ENCODE measurements around the gene SCN8A. TPM values are rescaled to one million over a fixed set of nuclear protein-coding genes. Genes with fewer than 3 reads are reported as not detected.

The SCN8A gene
- polyA plus RNA-seq, 1 experiment = 9.6 TPM

DNA sequence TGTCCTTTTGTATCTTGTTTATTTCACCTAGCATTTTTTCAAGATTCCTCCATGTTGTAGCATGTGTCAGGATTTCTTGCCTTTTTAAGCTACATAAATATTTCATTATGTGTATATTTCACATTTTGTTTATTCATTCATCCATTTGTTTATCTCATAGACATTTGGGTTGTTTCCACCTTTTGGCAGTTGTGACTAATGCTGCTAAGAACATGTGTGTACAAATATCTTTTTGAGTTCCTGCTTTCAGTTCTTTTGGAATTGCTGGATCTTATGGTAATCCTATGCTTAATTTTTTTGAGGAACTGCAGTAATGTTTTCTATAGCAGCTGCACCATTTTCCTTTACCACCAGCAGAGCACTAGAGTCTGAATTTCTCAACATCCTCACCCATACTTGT is 62.4 kb downstream of the SCN8A start:
- no peak for DNase-seq (ENCODE audit: low read depth, low spot score)
- POLR2A ChIA-PET = no interaction called here
- Histone ChIP-seq H3K27ac (ENCODE audit: low read depth, low read length) (no peak overlapping the region), H3K4me3 (ENCODE audit: low read depth, low read length) (no peak overlapping the region), H3K27me3 (ENCODE audit: control insufficient read depth, insufficient read depth, low read length) (no peaks in the 10 kb centered on the region), H3K9me3 (ENCODE audit: control insufficient read depth, insufficient read depth, low read length) (peaks cover 8% of the 10 kb centered on the region)
- CTCF ChIA-PET = no interaction called here
- TF ChIP-seq, protein P1, sequence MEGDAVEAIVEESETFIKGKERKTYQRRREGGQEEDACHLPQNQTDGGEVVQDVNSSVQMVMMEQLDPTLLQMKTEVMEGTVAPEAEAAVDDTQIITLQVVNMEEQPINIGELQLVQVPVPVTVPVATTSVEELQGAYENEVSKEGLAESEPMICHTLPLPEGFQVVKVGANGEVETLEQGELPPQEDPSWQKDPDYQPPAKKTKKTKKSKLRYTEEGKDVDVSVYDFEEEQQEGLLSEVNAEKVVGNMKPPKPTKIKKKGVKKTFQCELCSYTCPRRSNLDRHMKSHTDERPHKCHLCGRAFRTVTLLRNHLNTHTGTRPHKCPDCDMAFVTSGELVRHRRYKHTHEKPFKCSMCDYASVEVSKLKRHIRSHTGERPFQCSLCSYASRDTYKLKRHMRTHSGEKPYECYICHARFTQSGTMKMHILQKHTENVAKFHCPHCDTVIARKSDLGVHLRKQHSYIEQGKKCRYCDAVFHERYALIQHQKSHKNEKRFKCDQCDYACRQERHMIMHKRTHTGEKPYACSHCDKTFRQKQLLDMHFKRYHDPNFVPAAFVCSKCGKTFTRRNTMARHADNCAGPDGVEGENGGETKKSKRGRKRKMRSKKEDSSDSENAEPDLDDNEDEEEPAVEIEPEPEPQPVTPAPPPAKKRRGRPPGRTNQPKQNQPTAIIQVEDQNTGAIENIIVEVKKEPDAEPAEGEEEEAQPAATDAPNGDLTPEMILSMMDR (IDR thresholded peaks at IDR 0.05; ENCODE audit: low read depth, low read length) = 0 out of 2 replicates have a peak, but pooled peaks have one; percentile 11

DNA sequence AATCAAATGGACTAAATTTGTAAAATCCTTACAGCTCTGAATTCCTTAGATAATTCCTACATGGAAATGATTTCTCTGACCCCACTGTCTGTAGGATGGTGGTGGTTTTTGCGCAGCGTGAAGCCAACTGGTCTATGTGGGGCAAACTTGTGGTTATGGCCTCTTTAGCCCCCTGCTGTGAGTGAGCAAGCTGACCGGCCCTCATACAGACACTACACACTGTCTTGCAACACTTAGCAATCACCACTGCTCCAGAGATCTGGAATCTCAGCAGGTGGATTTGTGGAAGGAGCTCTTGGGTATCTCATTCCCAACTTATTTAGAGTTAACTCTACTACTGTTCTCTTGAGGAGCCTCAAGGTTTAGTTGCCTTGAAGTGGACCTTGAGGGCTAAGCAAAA is 70.2 kb downstream of the SCN8A start:
- CTCF ChIA-PET = interaction anchor here (1.2 to 2.2 kb wide), 2 partner anchors 16 to 18 kb away, joined by 3 to 6 read pairs; no protein-coding TSS in a partner anchor
- Histone ChIP-seq H3K27me3 (ENCODE audit: control insufficient read depth, insufficient read depth, low read length) (no peaks in the 10 kb centered on the region), H3K9me3 (ENCODE audit: control insufficient read depth, insufficient read depth, low read length) (no peaks in the 10 kb centered on the region), H3K4me3 (ENCODE audit: low read depth, low read length) (no peak overlapping the region), H3K27ac (ENCODE audit: low read depth, low read length) (no peak overlapping the region)
- POLR2A ChIA-PET = no interaction called here
- no peak for DNase-seq (ENCODE audit: low read depth, low spot score)
- TF ChIP-seq, protein P1 (IDR thresholded peaks at IDR 0.05; ENCODE audit: low read depth, low read length) = no peak

DNA sequence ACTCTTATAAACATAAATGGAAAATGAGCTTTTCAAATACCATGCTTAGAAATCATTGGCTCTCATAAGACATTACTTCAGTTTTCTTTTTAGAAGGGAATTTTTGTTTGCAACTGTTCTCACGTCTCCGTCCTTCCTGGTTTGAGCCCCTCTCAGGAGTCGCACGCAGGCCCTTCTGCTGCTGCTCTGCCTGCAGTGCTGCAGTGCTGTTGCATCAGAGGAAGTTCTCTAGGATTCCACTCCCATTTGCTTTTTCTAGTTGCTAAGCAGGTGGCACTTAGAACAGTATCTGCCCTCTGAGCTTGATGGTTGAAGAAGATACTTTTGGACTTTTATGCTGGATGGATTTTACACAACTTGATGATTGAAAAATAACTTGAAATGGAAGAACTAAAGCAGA is 70.8 kb downstream of the SCN8A start:
- ChIA-PET CTCF (interaction anchor here (1.2 to 2.2 kb wide), 2 partner anchors 15 to 17 kb away, joined by 3 to 6 read pairs; no protein-coding TSS in a partner anchor), POLR2A (no interaction called here)
- Histone ChIP-seq H3K27ac (ENCODE audit: low read depth, low read length) (no peak overlapping the region), H3K27me3 (ENCODE audit: control insufficient read depth, insufficient read depth, low read length) (no peaks in the 10 kb centered on the region), H3K4me3 (ENCODE audit: low read depth, low read length) (no peak overlapping the region), H3K9me3 (ENCODE audit: control insufficient read depth, insufficient read depth, low read length) (no peaks in the 10 kb centered on the region)
- TF ChIP-seq, protein P1 (IDR thresholded peaks at IDR 0.05; ENCODE audit: low read depth, low read length) = no peak
- no peak for DNase-seq (ENCODE audit: low read depth, low spot score)

DNA sequence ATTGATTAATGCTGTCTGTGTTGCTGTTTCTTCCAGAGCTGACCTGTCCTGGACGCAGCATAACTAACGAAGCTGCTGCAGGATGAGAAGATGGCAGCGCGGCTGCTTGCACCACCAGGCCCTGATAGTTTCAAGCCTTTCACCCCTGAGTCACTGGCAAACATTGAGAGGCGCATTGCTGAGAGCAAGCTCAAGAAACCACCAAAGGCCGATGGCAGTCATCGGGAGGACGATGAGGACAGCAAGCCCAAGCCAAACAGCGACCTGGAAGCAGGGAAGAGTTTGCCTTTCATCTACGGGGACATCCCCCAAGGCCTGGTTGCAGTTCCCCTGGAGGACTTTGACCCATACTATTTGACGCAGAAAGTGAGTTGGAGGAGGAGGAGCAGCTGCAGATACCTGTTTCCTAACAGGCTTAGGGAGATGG is 71.7 kb downstream of the SCN8A start:
- ChIA-PET CTCF (no interaction called here), POLR2A (no interaction called here)
- Histone ChIP-seq H3K4me3 (ENCODE audit: low read depth, low read length) (no peak overlapping the region), H3K9me3 (ENCODE audit: control insufficient read depth, insufficient read depth, low read length) (no peaks in the 10 kb centered on the region), H3K27ac (ENCODE audit: low read depth, low read length) (no peak overlapping the region), H3K27me3 (ENCODE audit: control insufficient read depth, insufficient read depth, low read length) (no peaks in the 10 kb centered on the region)
- TF ChIP-seq, protein P1 (IDR thresholded peaks at IDR 0.05; ENCODE audit: low read depth, low read length) = no peak
- DNase-seq (ENCODE audit: low read depth, low spot score) = no peak

DNA sequence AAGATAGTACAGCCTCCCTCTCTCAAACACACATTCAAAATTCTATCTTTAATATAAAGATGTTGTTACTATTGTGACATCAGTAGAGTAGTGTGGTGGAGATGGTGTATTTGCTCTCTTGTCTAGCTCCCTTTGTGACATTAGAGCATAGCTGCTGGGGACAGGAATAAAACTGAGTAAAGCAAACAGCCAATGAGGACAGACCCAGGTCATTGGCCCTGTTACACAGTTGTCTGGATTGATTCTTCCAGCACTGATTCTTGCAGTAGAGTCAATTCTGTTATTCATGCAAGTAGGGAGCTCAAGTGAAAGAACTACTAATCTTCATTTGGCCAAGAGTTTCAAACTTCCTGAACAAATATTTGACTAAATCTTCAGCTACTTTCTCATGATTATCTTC is 72.4 kb downstream of the SCN8A start:
- POLR2A ChIA-PET = no interaction called here

More for the DNA sequence above, 72.4 kb downstream of the SCN8A start:
- CTCF ChIA-PET = no interaction called here
- Histone ChIP-seq H3K9me3 (ENCODE audit: control insufficient read depth, insufficient read depth, low read length) (no peaks in the 10 kb centered on the region), H3K27me3 (ENCODE audit: control insufficient read depth, insufficient read depth, low read length) (no peaks in the 10 kb centered on the region), H3K27ac (ENCODE audit: low read depth, low read length) (no peak overlapping the region), H3K4me3 (ENCODE audit: low read depth, low read length) (no peak overlapping the region)
- TF ChIP-seq, protein P1 (IDR thresholded peaks at IDR 0.05; ENCODE audit: low read depth, low read length) = no peak
- no peak for DNase-seq (ENCODE audit: low read depth, low spot score)
